ENCODE results near the gene PCSK5.

PCSK5 gene

DNA sequence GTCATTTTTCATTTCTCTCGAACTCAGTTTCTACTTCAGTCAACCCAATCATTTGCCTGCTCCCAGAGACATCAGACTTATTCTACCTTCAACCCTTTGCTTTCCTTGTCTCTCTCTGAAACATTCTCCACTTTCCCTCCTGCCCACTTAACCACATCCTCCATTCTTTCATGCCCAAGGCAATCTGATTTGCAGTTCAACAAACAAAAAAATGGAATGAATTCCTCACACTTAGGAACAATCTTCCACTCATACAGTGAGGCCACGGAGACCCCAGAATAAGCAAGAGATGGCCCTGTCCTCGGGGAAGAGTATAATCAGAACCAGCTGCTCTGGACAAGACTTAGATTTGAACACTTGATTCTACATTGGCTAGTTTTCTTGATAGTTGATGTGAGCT lies 323.3 kb downstream of the PCSK5 start:
- DNase-seq: no peak

DNA sequence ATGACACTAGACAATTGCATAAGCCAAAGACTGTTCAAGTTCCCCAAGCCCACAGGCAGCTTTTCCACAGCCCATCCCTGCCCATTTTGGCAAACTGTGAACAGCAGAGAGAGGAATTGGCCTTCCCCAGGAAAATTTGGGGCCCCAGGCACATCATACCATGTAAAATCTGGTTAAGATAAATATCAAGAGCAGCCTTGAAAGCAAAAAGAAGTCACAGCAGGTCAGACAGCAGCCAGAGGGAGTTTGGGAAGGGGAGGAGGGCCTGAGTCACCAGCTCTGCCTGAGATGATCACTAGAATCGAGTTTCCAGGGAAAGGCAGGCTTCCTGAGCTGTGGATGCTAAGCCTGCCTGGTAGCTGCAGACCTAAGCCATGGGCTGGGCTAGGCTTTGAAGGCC lies 324.6 kb downstream of the PCSK5 start:
- DNase-seq: no peak

DNA sequence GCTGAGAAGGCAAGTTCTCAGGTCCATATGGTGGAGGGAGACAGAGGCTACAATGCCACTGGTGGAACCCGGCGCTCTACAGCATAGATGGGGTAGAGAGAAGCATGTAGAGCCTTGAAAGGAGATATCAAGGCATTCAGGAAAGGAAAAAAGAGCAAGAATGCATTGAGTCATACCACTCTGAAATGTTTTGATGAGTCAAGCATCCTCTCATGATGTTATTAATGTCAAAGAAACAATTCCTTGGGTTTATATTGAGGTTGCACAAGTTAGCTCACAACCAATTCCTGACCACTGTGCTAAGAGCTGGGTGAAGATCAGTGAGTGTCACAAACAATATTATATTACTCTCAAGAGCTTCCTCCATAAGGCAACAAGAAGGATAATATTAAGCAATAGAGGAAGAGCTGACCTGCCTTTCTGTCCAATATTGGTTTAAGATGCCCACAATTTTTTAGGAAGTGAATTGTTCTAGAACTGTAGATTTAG lies 325.7 kb downstream of the PCSK5 start:
- no peak for DNase-seq

DNA sequence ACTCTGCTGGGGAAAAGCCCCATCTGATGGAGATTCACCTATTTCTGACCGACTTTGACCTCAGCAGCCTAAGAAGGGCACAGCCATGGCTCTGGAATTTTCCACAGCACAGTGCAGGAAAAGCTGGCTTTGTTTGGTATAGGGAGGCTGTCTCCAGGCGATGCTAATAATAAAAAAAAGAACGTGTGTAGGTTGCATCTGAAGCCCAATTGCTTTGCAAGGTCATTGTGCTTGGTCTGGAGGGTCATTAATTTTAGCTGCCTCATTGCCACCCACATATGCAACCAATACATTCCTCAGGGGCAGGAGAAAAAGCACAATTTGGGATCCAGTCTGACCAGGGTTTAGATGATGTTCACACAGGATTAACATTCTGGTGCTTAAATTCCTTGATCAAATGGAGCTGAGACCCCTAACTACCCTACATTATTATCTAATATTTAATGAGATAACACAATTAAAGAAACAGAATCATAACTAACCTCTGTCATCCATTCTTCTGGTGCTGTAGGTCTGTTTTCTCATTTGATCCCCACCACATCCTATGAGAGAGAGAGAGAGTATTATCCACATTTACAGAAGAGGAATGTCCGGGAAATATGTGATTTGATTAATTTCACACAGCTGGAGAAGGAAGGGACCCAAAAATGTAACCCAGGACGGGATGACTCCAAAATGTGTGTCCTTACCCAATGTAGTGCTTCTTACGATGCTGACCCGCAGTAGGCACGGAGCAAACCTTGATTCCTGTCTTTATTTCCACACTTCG lies 327.8 kb downstream of the PCSK5 start:
- no peak for DNase-seq

DNA sequence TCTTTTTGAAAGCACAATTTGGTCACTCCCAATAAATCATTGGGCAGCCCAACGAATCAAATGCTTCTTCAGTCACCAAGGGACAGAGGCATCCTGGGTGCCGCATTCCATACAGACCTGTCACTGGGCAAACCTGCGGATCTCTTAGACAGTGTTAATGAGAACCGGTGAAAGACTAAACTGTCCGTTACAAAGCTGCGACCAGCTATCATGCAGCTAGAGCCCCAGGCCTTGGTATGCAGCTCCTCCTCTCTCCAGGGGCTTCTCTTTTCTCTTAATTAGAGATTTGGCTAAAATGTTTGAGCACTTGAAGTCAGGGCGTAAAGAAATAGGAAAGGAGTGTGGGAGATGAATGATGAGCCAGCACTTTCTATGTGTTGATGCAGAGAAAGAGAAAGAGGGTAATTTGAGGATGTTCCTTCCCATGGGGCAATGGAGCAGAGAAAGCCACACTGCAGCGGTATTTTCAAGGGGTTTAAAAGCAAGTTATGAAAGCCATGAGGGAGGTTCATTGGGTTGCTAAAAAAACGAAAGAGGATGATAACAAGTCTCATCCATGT lies 328.5 kb downstream of the PCSK5 start:
- no peak for DNase-seq

DNA sequence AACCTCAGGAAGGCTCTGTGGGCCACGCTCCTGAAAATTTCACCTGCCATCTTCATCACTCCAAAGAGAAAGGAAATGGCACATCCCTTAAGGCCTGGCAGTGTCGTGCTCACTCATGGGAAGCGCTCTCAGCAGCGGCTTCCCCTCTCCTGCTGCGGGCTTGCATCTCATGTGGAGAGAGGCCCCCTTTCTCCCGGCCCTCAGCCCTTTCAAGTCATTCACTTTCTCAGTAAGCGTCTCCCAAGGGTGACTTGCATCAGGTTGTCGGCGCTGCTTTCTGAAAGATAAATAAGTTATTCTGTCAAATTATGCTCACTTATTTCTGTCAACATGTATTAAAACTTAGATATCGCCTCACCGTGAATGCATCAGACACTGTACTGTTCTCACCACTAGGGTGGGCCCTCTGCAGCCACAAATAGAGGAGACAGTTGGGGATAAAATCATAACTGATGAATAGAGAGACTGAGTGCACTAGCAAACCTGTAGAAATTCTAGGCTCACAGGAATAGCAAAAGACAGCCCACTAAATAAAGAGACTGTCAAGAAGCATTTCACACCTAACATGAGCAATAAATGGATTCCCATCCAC lies 329.2 kb downstream of the PCSK5 start:
- no peak for DNase-seq

DNA sequence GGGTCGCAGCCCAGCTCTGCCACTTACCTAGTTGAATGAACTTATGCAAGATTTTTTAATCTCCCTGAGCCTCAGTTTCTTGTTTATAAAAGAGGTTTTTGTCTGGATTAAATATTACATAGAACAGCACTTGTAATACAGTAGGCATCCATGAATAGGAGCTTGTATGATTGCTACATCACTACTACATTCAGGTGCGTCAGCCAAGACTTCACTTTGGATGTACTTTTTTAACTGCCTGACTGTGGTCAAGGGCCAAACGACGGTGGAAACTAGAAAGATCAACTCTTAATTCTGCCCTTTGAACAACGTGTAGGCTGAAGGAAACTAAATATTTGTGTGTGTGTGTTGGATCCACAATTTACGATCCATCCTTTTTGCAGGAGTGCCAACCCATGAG lies 330.9 kb downstream of the PCSK5 start:
- DNase-seq: no peak

DNA sequence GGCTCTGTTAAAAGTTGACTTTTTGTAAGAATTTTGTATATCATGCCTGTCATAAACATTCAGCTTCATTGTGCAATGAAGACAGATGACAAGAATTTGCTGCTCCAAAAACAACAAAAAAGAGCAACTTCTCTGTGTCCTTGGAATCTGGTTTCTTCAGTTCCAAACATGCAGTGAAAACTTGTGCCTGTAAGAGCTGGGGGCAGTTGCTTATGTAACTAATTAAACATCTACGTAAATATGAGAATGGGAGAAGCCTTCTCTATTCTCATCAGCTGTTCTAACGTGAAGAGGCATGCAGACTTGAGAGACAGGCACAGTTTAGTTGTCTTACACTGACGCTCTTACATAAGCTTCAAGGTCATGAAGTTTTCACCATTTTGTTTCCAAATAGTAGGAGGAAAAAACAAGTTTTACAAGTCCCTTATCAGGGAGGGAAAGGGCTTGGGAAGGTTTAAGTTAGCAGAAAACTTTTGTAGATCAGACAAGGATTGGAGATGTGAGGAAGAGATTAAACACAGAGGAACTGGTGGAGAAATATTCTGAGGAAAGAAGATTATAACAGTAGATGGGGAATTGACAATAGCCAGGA lies 333.4 kb downstream of the PCSK5 start:
- DNase-seq: no peak

DNA sequence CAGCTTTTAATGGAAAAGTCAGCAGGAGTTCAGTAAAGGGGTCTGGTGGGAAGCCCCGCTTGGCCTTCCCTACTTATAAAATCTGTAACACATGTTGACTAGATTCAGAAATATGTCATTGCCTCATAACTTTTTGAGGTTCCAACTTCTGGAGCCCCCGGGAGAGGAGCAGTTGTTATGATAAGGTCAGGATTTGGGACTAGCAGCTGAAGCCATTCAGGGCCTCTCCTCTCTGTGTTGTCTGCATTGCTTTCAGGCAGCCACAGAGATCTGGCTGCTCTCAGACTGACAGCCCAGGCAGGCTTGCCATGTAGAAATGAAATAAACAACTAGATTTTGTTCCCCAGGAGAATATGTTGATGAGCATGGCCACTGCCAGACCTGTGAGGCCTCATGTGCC lies 336.7 kb downstream of the PCSK5 start:
- DNase-seq: no peak

DNA sequence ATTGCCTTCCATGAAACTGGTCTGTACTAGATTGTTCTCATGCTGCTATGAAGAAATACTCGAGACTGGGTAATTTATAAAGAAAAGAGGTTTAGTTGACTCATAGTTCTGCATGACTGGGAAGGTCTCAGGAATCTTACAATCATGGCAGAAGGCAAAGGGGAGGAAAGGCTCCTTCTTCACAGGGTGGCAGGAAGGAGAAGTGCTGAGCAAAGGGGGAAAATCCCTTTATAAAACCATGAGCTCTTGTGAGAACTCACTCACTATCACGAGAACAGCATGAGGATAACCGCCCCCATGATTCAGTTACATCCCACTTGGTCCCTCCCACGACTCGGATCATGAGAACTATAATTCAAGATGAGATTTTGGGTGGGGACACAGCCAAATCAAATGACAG lies 340.5 kb downstream of the PCSK5 start:
- DNase-seq: no peak

DNA sequence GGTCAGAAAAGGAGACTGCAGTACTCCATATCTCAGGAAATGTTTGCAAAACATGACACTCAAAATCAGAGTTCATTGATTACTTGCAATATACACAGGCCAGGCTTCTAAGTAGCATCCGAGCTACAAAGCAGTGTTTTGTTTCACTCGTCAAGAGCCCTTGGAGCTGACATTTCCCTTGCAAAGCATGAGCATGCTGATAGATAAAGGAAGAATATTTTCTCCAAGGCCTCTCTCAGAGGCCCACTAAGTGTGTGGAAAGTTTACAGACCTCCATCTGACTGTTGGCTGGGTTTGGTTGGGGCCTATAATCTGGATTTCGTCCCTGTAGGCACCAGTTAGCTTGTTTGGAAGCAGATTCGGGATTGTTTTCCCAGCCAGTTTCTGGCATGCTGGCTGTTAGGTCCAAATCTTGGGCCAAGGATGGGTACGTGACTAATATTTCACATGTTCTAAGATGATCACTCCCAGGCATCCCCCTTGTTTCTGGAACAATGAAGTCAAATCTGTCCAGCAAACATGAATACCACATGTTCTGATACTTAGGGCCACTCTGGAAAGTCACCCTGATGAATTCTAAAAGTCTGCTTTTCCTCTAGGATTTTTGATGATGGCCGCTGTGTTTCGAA lies 342.5 kb downstream of the PCSK5 start:
- DNase-seq: no peak

DNA sequence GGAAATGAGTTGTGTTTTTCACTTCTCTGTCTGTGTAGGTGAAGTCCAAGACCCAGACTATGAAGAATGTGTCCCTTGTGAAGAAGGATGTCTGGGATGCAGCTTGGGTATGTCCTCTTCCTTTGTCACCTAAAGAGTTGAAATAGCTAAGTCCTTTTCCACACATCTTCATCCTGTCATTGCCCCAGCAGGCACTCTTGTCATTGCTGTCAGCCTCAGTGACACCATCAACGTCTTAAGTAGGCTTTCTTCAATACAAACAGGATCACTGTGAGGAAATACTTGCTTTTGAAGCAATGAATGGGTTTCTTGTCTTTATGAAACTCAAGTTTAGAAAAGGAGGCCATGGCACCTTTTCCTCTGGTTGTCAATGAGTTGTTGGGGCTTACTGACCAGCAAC lies 350.1 kb downstream of the PCSK5 start:
- DNase-seq: no peak

DNA sequence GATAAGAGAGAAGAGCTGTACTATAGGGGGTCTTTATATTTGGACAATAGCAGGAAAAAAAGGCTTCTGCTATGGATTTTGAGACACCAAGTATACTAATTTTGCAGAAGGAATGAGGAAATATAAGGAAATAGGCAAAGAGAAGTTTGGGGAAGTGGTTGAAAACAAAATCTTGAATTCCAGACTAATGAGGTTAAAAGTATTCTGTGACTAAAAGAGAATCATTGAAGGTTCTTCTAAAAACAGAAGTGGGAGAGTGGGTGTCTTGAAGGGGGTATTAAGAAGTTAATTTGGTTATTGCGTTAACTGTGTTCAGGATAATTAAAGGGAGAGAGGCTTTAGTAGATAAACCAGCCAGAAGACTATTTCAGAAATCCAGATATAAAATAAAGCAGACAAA lies 355.0 kb downstream of the PCSK5 start:
- DNase-seq: no peak

DNA sequence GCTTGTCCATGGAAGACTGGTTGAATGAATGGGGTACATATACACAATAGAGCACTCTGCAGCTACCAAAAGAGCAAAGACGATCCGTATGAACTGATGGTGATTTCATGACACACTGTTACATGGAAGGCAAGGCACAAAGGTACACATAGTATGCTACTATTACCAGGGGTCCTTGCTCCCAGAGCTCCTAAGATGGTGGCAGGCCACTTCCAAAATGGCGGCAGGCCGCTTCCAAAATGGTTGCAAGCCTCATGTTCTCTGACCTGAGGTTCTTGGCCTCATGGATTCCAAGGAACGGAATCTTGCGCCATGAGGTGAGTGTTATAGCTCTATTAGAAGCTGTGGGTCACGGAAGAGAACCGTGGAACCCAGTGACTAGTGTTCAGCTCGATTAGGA lies 356.2 kb downstream of the PCSK5 start:
- DNase-seq: no peak

DNA sequence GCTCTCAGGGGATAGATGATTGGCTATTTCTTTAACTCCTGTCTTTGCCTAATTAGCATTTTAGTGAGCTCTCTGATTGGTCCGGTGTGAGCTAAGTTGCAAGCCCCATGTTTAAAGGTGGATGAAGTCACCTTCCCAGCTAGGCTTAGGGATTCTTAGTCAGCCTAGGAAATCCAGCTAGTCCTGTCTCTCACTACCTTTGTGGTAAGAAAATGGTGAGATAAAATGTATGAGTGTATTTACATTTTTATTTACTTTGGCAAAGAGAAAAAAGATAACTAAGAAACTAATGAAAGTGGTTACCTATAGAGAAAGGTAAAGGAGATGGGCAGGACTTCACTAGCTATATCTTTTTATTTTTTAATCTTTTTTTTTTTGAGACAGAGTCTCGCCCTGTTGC lies 357.0 kb downstream of the PCSK5 start:
- no peak for DNase-seq

DNA sequence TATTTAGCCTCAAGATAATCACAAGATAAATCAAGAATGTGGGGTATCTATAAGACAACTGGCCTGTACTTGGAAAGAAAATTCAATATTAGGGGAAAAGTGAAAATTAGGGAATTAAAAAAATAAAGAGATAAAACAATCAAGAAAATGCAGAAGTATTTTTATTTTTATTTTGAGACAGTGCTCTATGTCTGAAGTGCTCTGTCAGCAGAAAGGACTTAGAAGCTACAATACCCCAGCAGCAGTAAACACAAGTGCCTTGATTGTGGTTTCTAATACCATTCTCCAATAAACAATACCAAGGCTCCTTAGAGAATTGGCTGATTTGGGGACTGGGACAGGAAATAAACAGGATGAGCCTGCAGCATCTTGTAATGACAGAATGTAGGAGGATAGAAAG lies 358.8 kb downstream of the PCSK5 start:
- DNase-seq: no peak

DNA sequence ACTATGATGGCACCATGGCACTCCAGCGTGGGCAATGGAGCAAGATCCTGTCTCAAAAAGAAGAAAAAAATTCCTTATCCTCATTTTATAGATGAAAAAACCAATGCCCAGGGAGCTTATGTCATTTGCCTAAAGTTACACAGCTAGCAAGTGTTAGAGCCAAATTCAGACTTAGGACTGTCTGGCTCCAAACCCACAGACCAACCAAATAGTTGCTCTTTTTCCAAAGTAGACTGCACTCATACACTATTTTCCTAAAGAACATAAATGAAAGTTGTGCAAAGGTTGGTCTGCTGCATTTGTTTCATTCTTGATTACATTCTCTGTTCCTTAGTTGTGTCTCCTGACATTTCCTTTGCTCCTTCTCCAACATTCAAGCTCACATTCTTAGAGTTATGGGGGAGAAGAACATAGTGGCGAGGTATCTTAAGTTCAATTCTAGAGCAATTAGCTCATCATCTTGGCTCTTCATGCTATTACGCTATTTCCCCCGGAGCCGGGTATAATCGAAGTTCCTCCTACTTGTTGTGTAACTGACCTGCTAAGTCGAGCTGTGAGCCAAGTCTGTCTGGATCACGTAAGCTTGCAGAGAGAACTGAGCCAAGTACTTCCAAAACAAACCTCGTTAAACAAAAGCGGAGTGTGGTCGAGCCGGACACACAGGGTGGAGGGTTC lies 365.4 kb downstream of the PCSK5 start:
- no peak for DNase-seq

DNA sequence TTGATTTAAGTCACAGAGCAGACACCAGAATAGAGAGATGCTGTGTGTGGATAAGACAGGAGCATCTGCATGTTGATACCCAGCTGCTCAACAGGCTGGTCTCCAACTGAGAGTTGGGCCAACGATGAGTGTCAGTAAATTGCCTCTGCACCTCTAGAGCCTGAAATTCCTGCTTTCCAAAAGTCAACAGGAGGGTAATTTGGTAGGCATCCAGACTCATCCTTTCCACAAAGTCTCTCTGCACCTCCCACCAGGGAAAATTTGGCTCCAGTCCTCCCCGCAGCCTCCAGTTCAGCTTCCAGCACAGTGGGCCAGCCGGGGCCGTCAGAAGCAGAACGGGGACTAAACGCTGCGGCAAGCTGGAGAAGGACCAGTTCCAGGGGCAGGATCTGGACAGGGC lies 366.8 kb downstream of the PCSK5 start:
- no peak for DNase-seq

DNA sequence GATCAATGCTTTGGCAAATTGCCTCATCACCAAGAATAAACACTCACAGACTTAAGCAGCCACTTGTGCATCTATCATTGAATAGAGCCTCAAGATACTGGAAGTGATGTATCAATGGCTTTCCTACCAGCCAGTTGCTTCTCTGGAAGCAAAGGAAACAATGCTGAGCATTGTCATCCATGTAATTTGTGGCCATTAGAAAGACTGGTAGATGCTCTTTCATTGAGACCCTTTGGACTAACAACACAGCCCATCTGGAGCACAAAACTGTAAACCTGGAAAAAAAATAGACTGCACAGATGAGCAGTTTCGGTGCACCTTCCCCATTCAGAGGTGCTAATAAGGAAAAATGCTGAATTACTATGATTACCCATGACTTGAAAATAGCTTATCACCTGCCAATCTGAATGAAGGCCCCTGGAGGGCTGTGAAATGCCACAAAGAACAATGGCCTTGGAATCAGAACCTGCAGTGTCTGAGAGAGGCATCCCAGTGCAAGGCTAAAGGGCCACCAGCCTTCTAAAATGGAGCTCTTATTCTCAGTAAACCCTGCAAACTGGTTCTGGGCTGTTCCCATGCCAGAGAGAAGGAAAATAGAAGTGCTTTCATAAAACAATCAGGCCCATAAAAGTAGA lies 376.3 kb downstream of the PCSK5 start:
- no peak for DNase-seq

DNA sequence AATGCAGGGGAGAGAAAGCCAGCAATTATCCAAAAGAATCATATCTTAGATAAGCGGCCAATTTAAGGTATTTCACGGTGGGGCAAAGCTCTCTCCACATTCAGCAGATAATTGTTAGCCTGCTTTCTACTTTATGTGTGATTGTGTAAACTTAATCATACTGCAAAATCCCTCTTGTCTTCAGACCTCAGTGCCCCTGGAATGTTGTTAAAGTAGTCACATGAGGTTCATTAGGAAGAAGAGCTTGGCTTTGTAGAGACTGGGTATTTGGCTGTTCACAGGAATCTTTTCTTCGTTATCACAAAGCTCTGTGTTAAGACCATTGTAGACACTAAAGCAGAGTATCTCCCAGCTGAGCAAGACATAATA lies 376.8 kb downstream of the PCSK5 start:
- DNase-seq: no peak

DNA sequence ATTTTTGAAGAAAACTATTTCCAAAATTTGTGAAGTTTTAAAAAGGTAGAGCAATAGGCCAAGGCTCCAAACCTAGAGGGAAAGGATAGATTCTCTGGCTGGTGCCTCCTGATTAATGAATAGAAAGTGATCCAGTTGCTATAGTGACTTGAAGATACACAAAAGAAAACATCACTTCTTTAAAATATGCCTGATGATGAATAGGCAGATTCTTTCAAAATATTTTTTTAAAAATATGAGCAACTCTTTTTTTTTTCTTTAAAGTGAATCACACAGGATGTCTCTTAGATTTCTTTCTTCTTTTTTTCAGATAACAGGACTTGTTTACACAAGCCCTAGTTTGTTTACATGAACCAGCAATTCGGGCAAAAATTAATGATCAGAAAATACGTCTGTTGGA lies 379.3 kb downstream of the PCSK5 start:
- no peak for DNase-seq

DNA sequence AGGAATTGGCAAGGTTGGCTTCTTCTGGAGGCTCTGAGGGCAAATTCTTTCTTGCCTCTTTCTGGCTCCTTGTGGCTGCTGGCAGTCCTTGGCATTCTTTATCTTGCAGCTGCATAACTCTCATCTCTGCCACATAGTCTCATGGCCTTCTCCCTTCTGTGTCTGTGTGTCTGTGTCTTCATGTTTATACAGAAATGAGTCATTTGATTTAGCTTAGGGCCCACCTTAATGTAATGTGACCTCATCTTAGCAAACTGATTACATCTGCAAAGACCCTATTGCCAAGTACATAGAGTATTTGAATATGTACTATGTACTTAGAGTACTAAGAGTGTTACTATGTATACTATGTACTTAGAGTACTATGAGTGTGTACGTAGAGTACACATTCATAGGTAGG lies 381.3 kb downstream of the PCSK5 start:
- DNase-seq: no peak

DNA sequence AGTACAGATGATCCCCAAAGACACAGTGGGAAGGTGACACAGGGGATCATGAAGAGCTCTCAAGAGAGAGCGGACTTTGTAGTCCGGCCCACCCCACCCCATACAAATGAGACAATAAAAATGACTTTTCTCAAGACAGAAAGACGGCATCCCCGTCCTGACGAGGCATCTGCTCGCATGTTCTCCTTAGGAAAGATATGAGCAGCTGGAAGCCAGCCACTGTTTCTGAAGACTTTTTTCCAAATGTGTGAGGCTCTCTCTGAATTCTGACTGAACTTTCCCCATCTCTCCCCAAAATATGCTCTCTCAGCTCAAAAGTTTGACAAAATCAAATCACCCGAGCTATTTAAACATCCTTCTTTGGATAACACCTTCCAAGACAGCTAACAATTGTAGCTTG lies 398.6 kb downstream of the PCSK5 start:
- DNase-seq: no peak
